ENCODE data around the gene ARHGAP42. TPM values are rescaled to one million over a fixed set of nuclear protein-coding genes. Genes with fewer than 3 reads are reported as not detected.

ARHGAP42 gene
- total and polyA plus RNA-seq, 8 donors = 17.1 to 45.2 (median 36.2) TPM

DNA sequence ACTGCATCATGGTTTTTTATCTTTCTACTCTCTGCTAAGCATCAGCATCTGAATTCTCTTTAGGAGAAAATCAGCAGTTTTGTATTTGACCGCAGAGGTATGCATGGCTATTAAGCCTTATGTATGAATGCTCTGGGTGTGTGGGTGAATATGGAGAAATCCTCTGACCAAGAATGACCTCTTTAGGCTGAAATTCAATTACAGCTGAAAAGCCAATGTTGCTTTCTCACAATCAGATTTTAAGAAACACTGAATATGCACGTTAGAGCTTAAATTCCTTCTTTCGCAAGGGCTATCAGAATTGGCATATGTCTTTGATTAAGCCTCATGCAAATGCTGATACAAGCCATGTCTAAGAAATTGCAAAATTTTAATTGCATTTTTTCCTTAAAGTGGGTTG lies 43.2 kb downstream of the ARHGAP42 start:
- H3K4me1 ChIP-seq = no peaks in the 10 kb centered on the region
- no peak overlapping the region for H3K4me3 ChIP-seq
- H3K27ac ChIP-seq = no peak overlapping the region
- DNase-seq = no peak
- H3K27me3 ChIP-seq = no peaks in the 10 kb centered on the region
- TF ChIP-seq, protein P1, sequence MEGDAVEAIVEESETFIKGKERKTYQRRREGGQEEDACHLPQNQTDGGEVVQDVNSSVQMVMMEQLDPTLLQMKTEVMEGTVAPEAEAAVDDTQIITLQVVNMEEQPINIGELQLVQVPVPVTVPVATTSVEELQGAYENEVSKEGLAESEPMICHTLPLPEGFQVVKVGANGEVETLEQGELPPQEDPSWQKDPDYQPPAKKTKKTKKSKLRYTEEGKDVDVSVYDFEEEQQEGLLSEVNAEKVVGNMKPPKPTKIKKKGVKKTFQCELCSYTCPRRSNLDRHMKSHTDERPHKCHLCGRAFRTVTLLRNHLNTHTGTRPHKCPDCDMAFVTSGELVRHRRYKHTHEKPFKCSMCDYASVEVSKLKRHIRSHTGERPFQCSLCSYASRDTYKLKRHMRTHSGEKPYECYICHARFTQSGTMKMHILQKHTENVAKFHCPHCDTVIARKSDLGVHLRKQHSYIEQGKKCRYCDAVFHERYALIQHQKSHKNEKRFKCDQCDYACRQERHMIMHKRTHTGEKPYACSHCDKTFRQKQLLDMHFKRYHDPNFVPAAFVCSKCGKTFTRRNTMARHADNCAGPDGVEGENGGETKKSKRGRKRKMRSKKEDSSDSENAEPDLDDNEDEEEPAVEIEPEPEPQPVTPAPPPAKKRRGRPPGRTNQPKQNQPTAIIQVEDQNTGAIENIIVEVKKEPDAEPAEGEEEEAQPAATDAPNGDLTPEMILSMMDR (IDR thresholded peaks at IDR 0.05) = no peak
- H3K9me3 ChIP-seq = no peaks in the 10 kb centered on the region
- no peaks in the 10 kb centered on the region for H3K36me3 ChIP-seq
- intact Hi-C loops (cut with DNase I) = no loop called here
- ATAC-seq = no peak

- Histone ChIP-seq H3K4me3 (no peak overlapping the region), H3K27ac (no peak overlapping the region), H3K36me3 (no peaks in the 10 kb centered on the region), H3K9me3 (no peaks in the 10 kb centered on the region), H3K27me3 (no peaks in the 10 kb centered on the region), H3K4me1 (no peaks in the 10 kb centered on the region)
- ATAC-seq = no peak
- TF ChIP-seq, protein P1 (IDR thresholded peaks at IDR 0.05) = no peak
- intact Hi-C loops (cut with DNase I) = no loop called here
- no peak for DNase-seq
These were observed 44.4 kb downstream of the ARHGAP42 start for GRCh38 chr11:100731471-100731870.

DNA sequence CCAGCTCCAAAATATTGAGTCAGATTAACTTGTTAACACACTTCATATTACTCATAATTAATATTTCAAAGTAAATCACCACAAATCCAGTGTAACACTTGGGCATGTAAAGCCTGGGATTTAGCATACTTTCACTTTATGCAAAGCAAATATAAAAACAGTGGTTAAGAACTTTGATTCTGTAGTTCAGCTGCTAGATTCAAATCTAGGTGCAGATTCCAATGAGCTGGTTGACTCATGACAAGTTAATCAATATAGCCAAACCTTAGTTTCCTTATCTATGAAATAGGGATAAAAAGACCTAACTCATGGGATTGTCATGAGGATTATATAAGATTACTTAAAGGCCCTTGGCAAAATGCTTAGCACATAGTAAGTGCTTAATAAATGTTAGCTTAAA lies 45.9 kb downstream of the ARHGAP42 start:
- no peaks in the 10 kb centered on the region for H3K4me1 ChIP-seq
- no peaks in the 10 kb centered on the region for H3K36me3 ChIP-seq
- H3K27ac ChIP-seq = no peak overlapping the region
- intact Hi-C loops (cut with DNase I) = no loop called here
- no peaks in the 10 kb centered on the region for H3K9me3 ChIP-seq
- no peak for ATAC-seq
- TF ChIP-seq, protein P1 (IDR thresholded peaks at IDR 0.05) = no peak
- no peak overlapping the region for H3K4me3 ChIP-seq
- H3K27me3 ChIP-seq = no peaks in the 10 kb centered on the region
- no peak for DNase-seq

GRCh38 chr11:100734743-100735527 lies 47.8 kb downstream of the ARHGAP42 start:
- no peak overlapping the region for H3K4me3 ChIP-seq
- no peaks in the 10 kb centered on the region for H3K9me3 ChIP-seq
- H3K4me1 ChIP-seq = peaks cover under 1 to 2% of the 10 kb centered on the region in 2 donors
- no peaks in the 10 kb centered on the region for H3K27me3 ChIP-seq
- ATAC-seq = no peak
- intact Hi-C loops (cut with DNase I) = no loop called here
- no peak for DNase-seq
- H3K36me3 ChIP-seq = no peaks in the 10 kb centered on the region
- TF ChIP-seq, protein P1 (IDR thresholded peaks at IDR 0.05) = no peak
- no peak overlapping the region for H3K27ac ChIP-seq

DNA sequence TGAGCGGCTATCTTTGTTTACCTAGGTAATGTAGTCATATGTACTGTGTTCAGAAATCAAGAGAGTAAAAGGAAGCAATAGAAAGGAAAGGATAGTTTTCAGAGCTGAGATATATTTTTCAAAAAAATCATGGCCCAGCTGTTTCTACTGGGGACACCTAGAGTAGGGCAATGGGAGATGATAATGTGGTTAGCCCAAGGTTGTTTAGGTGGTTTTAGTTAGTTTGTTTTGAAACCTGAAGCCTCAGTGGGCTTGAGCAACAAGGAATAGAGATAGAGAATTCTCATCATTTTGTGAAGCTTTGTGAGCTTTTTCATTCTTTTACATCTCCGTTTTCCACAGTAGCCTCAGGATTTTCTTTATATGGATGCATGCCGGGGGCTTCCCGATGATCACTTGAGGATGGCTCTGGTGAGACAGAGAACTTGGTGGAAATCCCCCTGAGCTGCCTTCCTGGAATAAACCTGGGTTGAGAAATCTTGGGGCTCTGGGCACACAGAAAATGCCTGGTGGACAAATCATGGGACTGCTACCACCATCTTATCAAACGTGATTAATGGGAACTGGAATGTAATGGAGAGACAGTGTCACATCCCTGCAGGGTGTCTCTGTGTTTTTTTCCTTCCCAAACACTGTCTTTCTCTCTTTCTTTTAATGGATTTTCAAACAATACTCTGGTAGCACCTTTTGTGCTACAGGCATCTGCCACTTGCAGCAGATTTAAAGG lies 49.0 kb downstream of the ARHGAP42 start:
- no peak overlapping the region for H3K4me3 ChIP-seq
- H3K27me3 ChIP-seq = no peaks in the 10 kb centered on the region
- no peaks in the 10 kb centered on the region for H3K9me3 ChIP-seq
- ATAC-seq (no peak), DNase-seq (no peak)
- no peak overlapping the region for H3K27ac ChIP-seq
- intact Hi-C loops (cut with DNase I) = no loop called here
- no peaks in the 10 kb centered on the region for H3K36me3 ChIP-seq
- TF ChIP-seq, protein P1 (IDR thresholded peaks at IDR 0.05) = no peak
- peaks cover 7 to 11% of the 10 kb centered on the region in 2 donors for H3K4me1 ChIP-seq

Data from left lung (tissue), 10 donors.